ENCODE measurements around the gene ECE1. TPM values are rescaled to one million over a fixed set of nuclear protein-coding genes. Genes with fewer than 3 reads are reported as not detected.

ECE1 gene
- total and polyA plus RNA-seq, 9 of the 15 experiments (the other 6 are each of a cell fraction or from before 2014, with no cell fraction given) = 0.56 to 34.8 (median 11.0) TPM

GRCh38 chr1:21175670-21176581, 114.3 kb downstream of the ECE1 start (continued):
- TF ChIP-seq BCOR (IDR thresholded peaks at IDR 0.05) = 0 out of 2 replicates have a peak, but pooled peaks have one; percentile 8
- TF ChIP-seq BMI1 (IDR thresholded peaks at IDR 0.05; ENCODE audit: low read length) = no peak
- no peak for TF ChIP-seq SNIP1 (IDR thresholded peaks at IDR 0.05; ENCODE audit: low read depth)
- no peak for TF ChIP-seq PKNOX1 (IDR thresholded peaks at IDR 0.05)
- TF ChIP-seq CBFA2T3 (IDR thresholded peaks at IDR 0.05) = no peak
- TF ChIP-seq CBX1 (IDR thresholded peaks at IDR 0.05; ENCODE audit: low read depth) = peak; percentile 75; the same call in 1 of the 2 replicates
- TF ChIP-seq ARID4B (CRISPR knock-in tag; IDR thresholded peaks at IDR 0.05) = peak; percentile 42; the same call in 1 of the 2 replicates
- TF ChIP-seq ETV6 (IDR thresholded peaks at IDR 0.05; ENCODE audit: borderline replicate concordance in 1 of 2, low read depth in 2 of 2, low read length in 1 of 2) = 0 out of 4 replicates have a peak, but pooled peaks of 1 of the 2 experiments have one; percentile 39
- TF ChIP-seq ETV6 (CRISPR knock-in tag; IDR thresholded peaks at IDR 0.05; ENCODE audit: borderline replicate concordance) = no peak
- no peak for TF ChIP-seq ZNF77 (CRISPR knock-in tag; IDR thresholded peaks at IDR 0.05)
- TF ChIP-seq ZBED1 (IDR thresholded peaks at IDR 0.05) = no peak
- TF ChIP-seq TEAD1 (CRISPR knock-in tag; IDR thresholded peaks at IDR 0.05) = 0 out of 4 replicates have a peak, but pooled peaks of 1 of the 2 experiments have one; percentile 21
- 0 out of 2 replicates have a peak, but pooled peaks have one; percentile 10 for TF ChIP-seq LCOR (CRISPR knock-in tag; IDR thresholded peaks at IDR 0.05)
- TF ChIP-seq ZNF263 (CRISPR knock-in tag; IDR thresholded peaks at IDR 0.05; ENCODE audit: borderline replicate concordance) = no peak
- TF ChIP-seq SAP30 (IDR thresholded peaks at IDR 0.05; ENCODE audit: borderline replicate concordance, insufficient read depth, low read depth, low read length, poor library complexity, severe bottlenecking) = no peak
- TF ChIP-seq PBX2 (CRISPR knock-in tag; IDR thresholded peaks at IDR 0.05; ENCODE audit: low read depth) = no peak
- no peak for TF ChIP-seq PBX2 (tag; conservative IDR thresholded peaks at IDR 0.05; ENCODE audit: low read depth)
- 0 out of 2 replicates have a peak, but pooled peaks have one; percentile 15 for TF ChIP-seq ZNF395 (CRISPR knock-in tag; IDR thresholded peaks at IDR 0.05)
